ENCODE measurements around the gene NDUFC2.
"Not testable (repeated sequence)": the region's sequence is repeated elsewhere in the genome, so short reads cannot be mapped to it uniquely, and the experiment has no call there.

Gene NDUFC2

GRCh38 chr11:78049348-78049747 lies 30.3 kb downstream of the NDUFC2 start:
- DNase-seq, result no peak

- DNase-seq, result no peak
Observed at GRCh38 chr11:78048561-78048960, 31.1 kb downstream of the NDUFC2 start.

GRCh38 chr11:78046486-78046854 lies 33.2 kb downstream of the NDUFC2 start:
- no peak for DNase-seq

- DNase-seq, result peak; percentile 52
Observed at GRCh38 chr11:78045851-78046485, 33.7 kb downstream of the NDUFC2 start.

GRCh38 chr11:78044706-78045105 lies 35.0 kb downstream of the NDUFC2 start:
- DNase-seq, result no peak

GRCh38 chr11:78041843-78042440 lies 37.7 kb downstream of the NDUFC2 start:
- no peak for DNase-seq

- not testable (repeated sequence) for DNase-seq
Observed at GRCh38 chr11:78041380-78041719, 38.3 kb downstream of the NDUFC2 start.

- DNase-seq, result no peak
Observed at GRCh38 chr11:78040691-78041379, 38.8 kb downstream of the NDUFC2 start.

GRCh38 chr11:78039919-78040671 lies 39.6 kb downstream of the NDUFC2 start:
- DNase-seq, result no peak

GRCh38 chr11:78039391-78039918 lies 40.2 kb downstream of the NDUFC2 start:
- DNase-seq, result no peak

GRCh38 chr11:78038697-78039313 lies 40.9 kb downstream of the NDUFC2 start:
- DNase-seq, result no peak

GRCh38 chr11:78037825-78038620 lies 41.6 kb downstream of the NDUFC2 start:
- DNase-seq, result no peak

- no peak for DNase-seq
Observed at GRCh38 chr11:78037056-78037455, 42.6 kb downstream of the NDUFC2 start.

GRCh38 chr11:78036313-78036712 lies 43.3 kb downstream of the NDUFC2 start:
- DNase-seq, result no peak

- no peak for DNase-seq
Observed at GRCh38 chr11:78034623-78035022, 45.0 kb downstream of the NDUFC2 start.

GRCh38 chr11:78033040-78033439 lies 46.6 kb downstream of the NDUFC2 start:
- no peak for DNase-seq

GRCh38 chr11:78032090-78032489 lies 47.6 kb downstream of the NDUFC2 start:
- no peak for DNase-seq

- no peak for DNase-seq
Observed at GRCh38 chr11:78031629-78032028, 48.0 kb downstream of the NDUFC2 start.

GRCh38 chr11:78030429-78031325 lies 49.0 kb downstream of the NDUFC2 start:
- peak; percentile 79 for DNase-seq

GRCh38 chr11:78028423-78028822 lies 51.2 kb downstream of the NDUFC2 start:
- not testable (repeated sequence) for DNase-seq

GRCh38 chr11:78027759-78028158 lies 51.9 kb downstream of the NDUFC2 start:
- no peak for DNase-seq
